ENCODE measurements around the gene FRMD7.
"Not testable (repeated sequence)": the region's sequence is repeated elsewhere in the genome, so short reads cannot be mapped to it uniquely, and the experiment has no call there.

FRMD7 gene

GRCh38 chrX:132127743-132128142, at the start of gene FRMD7:
Gene FRMD7 (minus strand): TSS chrX:132128020. CDS start chrX:132127844, 176 bp downstream.
- no peak for DNase-seq

- DNase-seq = no peak
These were observed 45.8 kb upstream of the FRMD7 start for GRCh38 chrX:132173647-132174046.

- DNase-seq = no peak
These were observed 44.1 kb upstream of the FRMD7 start for GRCh38 chrX:132171881-132172280.

GRCh38 chrX:132171478-132171877, 43.7 kb upstream of the FRMD7 start:
- no peak for DNase-seq

- no peak for DNase-seq
These were observed 41.7 kb upstream of the FRMD7 start for GRCh38 chrX:132169554-132169953.

- no peak for DNase-seq
These were observed 37.8 kb upstream of the FRMD7 start for GRCh38 chrX:132165651-132166050.

GRCh38 chrX:132165005-132165404, 37.2 kb upstream of the FRMD7 start:
- no peak for DNase-seq

- not testable (repeated sequence) for DNase-seq
These were observed 35.3 kb upstream of the FRMD7 start for GRCh38 chrX:132163094-132163493.

- DNase-seq = no peak
These were observed 25.3 kb upstream of the FRMD7 start for GRCh38 chrX:132153166-132153565.

- DNase-seq = no peak
These were observed 18.6 kb upstream of the FRMD7 start for GRCh38 chrX:132146456-132146855.

- no peak for DNase-seq
These were observed 16.2 kb upstream of the FRMD7 start for GRCh38 chrX:132144061-132144460.

- DNase-seq = no peak
These were observed 1.9 kb downstream of the FRMD7 start for GRCh38 chrX:132125906-132126305.

- no peak for DNase-seq
These were observed 6.9 kb downstream of the FRMD7 start for GRCh38 chrX:132120913-132121312.

- no peak for DNase-seq
These were observed 7.9 kb downstream of the FRMD7 start for GRCh38 chrX:132119821-132120515.

- no peak for DNase-seq
These were observed 8.5 kb downstream of the FRMD7 start for GRCh38 chrX:132119283-132119682.

GRCh38 chrX:132118358-132118757, 9.5 kb downstream of the FRMD7 start:
- DNase-seq = no peak

- no peak for DNase-seq
These were observed 12.0 kb downstream of the FRMD7 start for GRCh38 chrX:132115792-132116191.

GRCh38 chrX:132114607-132115006, 13.2 kb downstream of the FRMD7 start:
- no peak for DNase-seq

- DNase-seq = no peak
These were observed 20.5 kb downstream of the FRMD7 start for GRCh38 chrX:132107291-132107690.

- no peak for DNase-seq
These were observed 26.0 kb downstream of the FRMD7 start for GRCh38 chrX:132101799-132102198.

GRCh38 chrX:132101206-132101605, 26.6 kb downstream of the FRMD7 start:
- no peak for DNase-seq

- DNase-seq = not testable (repeated sequence)
These were observed 29.1 kb downstream of the FRMD7 start for GRCh38 chrX:132098704-132099103.

- DNase-seq = no peak
These were observed 33.7 kb downstream of the FRMD7 start for GRCh38 chrX:132094164-132094563.

GRCh38 chrX:132093239-132093860, 34.5 kb downstream of the FRMD7 start:
- DNase-seq = no peak
